Measurements from ENCODE around the gene NEK6.

GRCh38 chr9:124214116-124214515, 43.6 kb upstream of the NEK6 start:
- TF ChIP-seq CTCF (IDR thresholded peaks at IDR 0.05; ENCODE audit: poor library complexity) (no peak), EZH2 (IDR thresholded peaks at IDR 0.05; ENCODE audit: borderline replicate concordance) (no peak)

Data from hepatocyte (in vitro differentiated cells).